ENCODE data around the gene PLXDC2.
"Not testable (repeated sequence)": the region's sequence is repeated elsewhere in the genome, so short reads cannot be mapped to it uniquely, and the experiment has no call there.

PLXDC2 gene

DNA sequence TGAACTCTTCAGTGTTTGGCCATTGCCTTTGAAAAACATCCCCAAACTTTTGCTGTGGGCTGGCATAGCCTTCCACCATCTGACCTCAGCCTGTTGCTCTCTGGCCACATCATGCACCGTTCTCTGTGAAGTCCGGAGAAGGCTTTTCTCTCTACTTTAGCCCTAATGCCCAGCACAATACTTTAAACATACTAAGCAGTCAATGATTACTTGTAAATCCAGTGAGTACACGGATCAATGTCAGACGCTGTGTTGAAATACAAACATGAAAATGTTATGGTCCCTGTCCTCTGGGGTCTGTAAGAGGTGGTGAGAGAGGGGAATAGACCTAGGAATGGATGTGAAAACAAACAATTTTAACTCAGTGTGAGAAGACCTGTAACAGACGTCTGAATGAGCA, 297.9 kb downstream of the PLXDC2 start:
- DNase-seq (ENCODE audit: low spot score) = no peak

GRCh38 chr10:20115894-20116293, 299.7 kb downstream of the PLXDC2 start:
- no peak for DNase-seq (ENCODE audit: low spot score)

- DNase-seq (ENCODE audit: low spot score) = no peak
Measured at GRCh38 chr10:20117471-20117870, 301.2 kb downstream of the PLXDC2 start.

GRCh38 chr10:20118119-20118518, 301.9 kb downstream of the PLXDC2 start:
- DNase-seq (ENCODE audit: low spot score) = no peak

GRCh38 chr10:20128811-20129210, 312.6 kb downstream of the PLXDC2 start:
- DNase-seq (ENCODE audit: low spot score) = no peak

GRCh38 chr10:20132816-20133215, 316.6 kb downstream of the PLXDC2 start:
- no peak for DNase-seq (ENCODE audit: low spot score)

GRCh38 chr10:20133669-20134189, 317.5 kb downstream of the PLXDC2 start:
- DNase-seq (ENCODE audit: low spot score) = no peak

DNA sequence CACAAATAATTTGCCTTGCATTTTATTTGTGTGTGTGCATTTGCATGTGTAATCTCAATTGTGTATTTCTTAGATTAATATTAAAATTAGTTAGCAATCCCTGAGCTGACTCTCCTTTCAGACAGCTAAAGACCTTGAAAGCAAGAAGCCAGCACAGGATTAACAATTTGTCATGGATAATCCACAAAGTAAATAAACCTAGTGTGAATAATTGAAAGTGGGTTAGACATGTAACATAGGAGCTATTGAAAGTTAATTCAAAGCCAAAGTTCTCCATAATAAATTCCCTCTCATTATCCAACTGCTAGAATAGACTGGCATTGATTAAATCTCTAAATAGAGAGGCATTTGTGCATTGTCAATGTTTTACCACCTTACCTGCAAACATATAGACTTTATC, 326.1 kb downstream of the PLXDC2 start:
- no peak for DNase-seq (ENCODE audit: low spot score)

DNA sequence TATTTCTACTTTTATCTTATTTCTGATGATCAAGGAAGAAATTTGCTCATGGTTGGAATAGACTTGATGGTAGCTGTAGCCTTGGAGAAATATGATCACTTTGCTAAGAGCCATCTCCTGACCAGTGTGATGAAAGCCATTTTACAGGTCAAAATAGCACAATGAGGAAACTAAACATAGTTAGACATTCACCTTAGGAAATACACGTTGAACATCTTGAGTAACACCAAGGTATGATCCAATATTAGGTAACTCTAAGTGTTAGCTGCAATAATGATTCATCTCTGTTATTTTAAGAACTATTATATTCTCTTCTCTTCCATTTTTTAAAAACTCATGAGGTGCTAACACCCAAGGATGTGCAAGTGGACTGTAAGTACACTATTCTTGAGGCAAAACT, 328.0 kb downstream of the PLXDC2 start:
- DNase-seq (ENCODE audit: low spot score) = no peak

- DNase-seq (ENCODE audit: low spot score) = no peak
Measured at GRCh38 chr10:20146004-20146403, 329.8 kb downstream of the PLXDC2 start.

GRCh38 chr10:20147684-20148083, 331.5 kb downstream of the PLXDC2 start:
- no peak for DNase-seq (ENCODE audit: low spot score)

DNA sequence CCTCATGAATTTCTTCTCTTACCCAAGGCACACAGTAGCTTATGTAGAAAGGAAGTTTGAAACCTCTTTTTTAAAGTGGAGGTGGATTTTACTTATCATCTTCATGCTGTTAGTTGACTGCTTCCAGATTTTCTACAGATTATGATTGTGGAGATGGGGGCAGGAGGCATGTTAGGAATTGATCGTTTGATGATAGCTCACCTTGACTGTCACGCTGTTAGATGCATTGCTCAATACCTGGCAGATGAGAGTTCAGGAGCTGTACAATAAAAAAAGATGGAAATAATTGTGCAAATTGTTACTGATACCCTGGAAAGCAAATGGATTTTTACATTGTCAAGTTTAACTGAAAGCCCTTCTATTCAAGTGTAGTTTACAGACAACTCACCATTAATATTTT, 340.3 kb downstream of the PLXDC2 start:
- no peak for DNase-seq (ENCODE audit: low spot score)

DNA sequence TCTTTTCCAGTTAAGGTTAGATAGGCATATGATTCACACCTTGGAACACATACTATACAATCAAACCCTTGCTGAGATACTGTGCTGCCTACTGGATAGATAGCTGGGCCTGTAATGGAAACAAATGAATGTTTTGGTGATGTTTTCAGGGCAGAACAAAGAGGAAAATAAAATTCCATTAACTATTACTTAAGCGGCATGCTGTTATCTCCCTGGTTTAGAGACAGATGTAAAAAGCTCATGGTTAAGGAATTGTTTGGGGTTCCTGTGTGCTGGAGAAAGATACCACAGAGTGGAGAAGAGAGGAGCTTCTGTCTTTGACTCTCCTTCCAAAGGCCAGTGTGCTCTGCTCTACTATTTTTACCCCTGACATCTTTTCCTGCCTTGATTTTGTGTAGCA, 341.1 kb downstream of the PLXDC2 start:
- DNase-seq (ENCODE audit: low spot score) = no peak

GRCh38 chr10:20158086-20158485, 341.9 kb downstream of the PLXDC2 start:
- DNase-seq (ENCODE audit: low spot score) = no peak

- DNase-seq (ENCODE audit: low spot score) = no peak
Measured at GRCh38 chr10:20162123-20162522, 345.9 kb downstream of the PLXDC2 start.

- no peak for DNase-seq (ENCODE audit: low spot score)
Measured at GRCh38 chr10:20166096-20166675, 350.0 kb downstream of the PLXDC2 start.

DNA sequence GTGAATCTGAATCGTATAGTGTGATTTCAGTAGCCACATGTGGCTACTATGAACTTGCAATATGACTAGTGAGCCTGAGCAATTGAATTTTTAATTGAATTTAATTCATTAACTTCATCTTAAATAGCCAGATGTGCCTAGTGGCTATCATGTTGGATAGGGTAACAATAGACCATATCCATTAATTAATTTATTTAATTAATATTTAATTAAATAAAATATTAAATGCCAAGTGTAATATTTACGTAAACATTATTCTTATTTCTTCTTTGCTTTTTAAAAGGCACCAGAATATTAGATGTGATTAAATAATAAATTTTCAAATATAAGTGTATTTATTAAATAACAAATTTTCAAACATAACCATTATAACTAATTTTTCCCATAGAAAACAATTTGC, 354.4 kb downstream of the PLXDC2 start:
- no peak for DNase-seq (ENCODE audit: low spot score)

DNA sequence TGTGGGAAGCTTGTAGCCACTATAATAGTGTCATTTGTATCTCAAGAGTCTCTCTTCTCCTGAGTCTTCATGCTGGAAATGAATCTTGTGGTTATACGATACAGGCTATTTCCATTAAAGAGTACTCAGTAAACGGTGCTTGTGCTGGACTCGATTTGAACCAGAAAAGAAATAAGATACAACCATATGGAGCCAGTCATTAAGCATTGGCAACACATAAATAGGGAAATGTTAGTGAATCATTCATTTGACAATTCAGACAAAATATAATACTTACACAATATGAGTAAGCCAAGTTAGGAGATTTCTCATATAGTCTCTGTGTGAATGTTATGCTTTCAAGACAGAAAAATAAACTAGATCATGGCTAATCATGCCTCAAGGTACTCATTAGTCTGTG, 356.8 kb downstream of the PLXDC2 start:
- no peak for DNase-seq (ENCODE audit: low spot score)

DNA sequence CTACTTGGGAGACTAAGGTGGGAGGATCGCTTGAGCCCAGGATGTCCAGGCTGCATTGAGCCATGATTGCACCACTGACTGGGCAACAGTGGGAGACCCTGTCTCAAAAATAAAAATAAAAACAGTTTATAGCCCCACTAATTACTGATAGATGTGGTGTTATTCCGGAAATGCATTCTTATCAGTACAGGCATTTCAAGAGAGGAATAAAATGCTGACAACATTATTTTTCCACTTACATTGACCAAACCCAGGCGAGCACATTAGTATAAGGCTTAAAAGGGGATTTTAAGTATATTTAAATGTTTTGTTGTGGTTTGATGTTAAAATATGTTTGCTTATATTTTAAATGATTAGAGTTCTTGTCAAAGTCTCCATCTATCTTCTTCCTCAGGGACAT, 359.5 kb downstream of the PLXDC2 start:
- DNase-seq (ENCODE audit: low spot score) = no peak

- no peak for DNase-seq (ENCODE audit: low spot score)
Measured at GRCh38 chr10:20180766-20181165, 364.5 kb downstream of the PLXDC2 start.

GRCh38 chr10:20181434-20181833, 365.2 kb downstream of the PLXDC2 start:
- DNase-seq (ENCODE audit: low spot score) = no peak

GRCh38 chr10:20185116-20185515, 368.9 kb downstream of the PLXDC2 start:
- DNase-seq (ENCODE audit: low spot score) = no peak

DNA sequence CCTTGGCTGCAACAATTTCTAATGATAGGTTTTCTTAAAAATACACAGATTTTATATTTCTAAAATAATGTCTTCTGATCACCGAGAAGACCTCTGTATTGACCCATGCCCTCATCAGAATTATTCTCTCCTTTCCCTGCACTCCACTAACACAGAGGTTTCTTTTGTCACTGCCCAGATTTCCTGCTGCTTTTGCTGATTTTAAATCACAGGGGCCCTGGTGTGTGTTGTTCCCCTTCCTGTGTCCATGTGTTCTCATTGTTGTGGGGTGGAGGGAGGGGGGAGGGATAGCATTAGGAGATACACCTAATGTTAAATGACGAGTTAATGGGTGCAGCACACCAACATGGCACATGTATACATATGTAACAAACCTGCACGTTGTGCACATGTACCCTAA, 375.2 kb downstream of the PLXDC2 start:
- DNase-seq (ENCODE audit: low spot score) = not testable (repeated sequence)

DNA sequence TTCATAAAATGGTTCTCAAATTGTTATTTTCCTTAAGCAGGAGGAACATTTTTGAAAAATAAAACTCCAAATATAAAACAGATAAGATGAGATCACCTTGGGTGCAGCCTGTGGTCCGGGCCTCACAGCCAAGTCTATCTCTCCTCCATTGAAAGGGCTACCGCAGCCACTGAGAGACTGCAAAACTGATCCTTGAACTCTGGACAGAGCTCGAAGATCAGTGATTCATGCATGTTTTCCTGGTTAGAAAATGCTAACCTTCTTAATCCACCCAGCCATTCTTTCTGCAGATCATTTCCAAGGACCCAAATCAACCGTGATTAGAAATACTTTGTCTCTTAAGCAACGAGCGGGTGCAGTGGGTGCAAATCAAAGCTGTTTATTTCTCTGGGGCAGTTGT, 378.8 kb downstream of the PLXDC2 start:
- no peak for DNase-seq (ENCODE audit: low spot score)

DNA sequence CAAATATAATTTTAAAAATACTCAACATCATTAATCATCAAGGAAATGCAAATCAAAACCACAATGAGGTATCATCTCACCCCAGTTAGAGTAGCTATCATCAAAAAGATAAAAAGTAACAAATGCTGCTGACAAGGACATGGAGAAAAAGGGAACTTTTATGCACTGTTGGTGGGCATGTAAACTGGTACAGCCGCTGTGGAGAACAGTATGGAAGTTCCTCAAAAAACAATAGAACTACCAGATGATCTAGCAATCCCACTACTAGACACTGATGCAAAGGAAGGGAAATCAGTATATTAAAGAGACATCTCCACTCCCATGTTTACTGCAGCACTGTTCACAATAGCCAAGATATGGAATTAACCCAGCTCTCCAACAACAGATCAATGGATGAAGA, 384.5 kb downstream of the PLXDC2 start:
- no peak for DNase-seq (ENCODE audit: low spot score)

Data from HuH-7.5 (cell line).